Inferior parietal cortex (tissue), 1 donor: ENCODE measurements around the gene LINC00305.

ENCODE experiments used
- DNase-seq: peaks from one replicate; pipeline ENCODE4 v3.0.0-alpha.2; 2016; ENCODE audit errors: extremely low spot score

The LINC00305 gene

GRCh38 chr18:64031411-64031810 lies 117.5 kb downstream of the LINC00305 start:
- DNase-seq, result no peak
